DMS114 treated with DMSO at 0.1 percent for 48 hours (cell line): ENCODE data around the gene CCDC127.

ENCODE experiments used
- DNase-seq: peaks from one replicate; lab custom pipeline; 2025; ENCODE audit not compliant: unreplicated experiment; lab: John Stamatoyannopoulos, UW

CCDC127 gene

DNA sequence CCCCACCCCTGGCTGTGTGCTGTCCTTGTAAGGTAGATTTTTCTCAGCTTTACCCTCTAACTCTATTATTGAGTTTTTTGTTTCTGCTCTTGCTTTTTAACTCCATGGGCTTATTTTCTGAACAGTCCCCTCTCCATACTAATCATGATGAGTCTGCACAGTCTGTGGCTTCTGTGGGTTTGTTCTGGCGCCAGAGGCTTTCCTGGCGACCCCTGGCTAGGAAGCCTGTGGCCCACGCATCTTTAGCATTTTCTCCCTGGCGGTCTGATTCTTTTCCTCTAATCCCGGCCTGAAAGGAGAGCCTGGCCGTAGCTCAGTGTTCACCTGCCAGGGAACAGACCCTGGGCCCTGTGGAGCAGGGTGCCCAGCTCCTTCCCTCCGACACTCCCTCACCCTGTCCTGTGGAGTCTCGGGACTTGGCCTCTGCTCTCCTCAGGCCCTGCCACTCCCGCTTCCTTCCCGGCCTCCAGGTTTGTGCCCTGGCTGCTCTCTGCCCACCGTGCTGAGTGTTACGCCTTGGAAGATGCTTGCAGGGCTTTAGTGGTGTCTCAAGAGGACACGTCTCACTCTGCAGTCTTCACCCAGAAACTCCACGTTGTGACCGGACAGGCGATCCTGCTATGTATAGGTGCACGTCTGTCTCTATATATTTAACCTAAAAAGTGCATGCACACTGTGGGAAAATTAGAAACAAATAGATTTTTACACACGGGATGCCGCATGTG is 58.3 kb downstream of the CCDC127 start:
- no peak for DNase-seq

DNA sequence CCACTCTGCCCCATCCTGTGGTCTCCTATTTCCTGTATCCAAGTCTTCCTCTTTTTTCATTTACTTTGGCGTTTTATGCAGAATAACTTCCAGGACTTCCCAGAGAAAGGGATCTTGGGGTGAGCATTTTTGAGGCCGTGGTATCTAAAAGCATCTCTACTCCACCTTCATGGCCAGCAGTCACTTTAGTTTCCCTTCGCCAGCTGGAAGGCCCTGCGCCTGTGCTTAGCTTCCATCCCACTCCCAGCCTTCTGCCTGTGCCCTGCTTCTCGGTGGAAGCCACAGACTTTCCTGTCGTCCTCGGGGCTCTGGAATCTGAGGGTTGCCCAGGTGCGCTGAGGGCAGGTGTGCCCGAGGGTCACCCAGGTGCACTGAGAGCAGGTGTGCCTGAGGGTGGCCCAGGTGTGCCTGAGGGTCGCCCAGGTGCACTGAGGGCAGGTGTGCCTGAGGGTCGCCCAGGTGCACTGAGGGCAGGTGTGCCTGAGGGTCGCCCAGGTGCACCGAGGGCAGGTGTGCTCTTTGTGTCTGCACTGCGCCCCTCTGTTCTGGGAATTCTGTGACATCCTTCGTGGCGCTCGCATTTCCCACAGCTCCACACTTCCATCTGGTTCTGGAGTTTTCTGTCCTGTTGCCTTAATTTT is 59.0 kb downstream of the CCDC127 start:
- no peak for DNase-seq

DNA sequence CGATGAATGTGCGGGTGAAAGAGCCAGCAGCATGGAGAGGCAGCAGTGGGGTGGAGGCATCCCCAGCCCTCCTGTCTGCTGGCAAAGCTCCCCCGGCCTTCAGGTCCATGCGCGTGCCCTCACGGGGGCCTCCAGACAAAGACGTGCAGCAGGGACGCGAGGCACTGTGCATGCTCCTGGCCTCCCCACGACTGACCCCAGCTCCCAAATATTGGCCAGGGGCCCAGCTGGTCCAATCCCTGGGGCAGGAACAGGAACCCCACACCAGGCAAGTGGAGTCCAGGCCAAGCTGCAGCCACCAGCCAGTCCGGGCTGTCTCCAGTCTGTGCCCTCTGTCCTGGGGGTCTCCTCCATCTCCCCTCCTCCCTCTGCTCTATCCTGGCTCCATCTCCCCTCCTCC is 60.2 kb downstream of the CCDC127 start:
- DNase-seq, result no peak

GRCh38 chr5:157126-157715 is 60.7 kb downstream of the CCDC127 start:
- DNase-seq, result no peak

GRCh38 chr5:156411-157072 is 61.4 kb downstream of the CCDC127 start:
- no peak for DNase-seq

DNA sequence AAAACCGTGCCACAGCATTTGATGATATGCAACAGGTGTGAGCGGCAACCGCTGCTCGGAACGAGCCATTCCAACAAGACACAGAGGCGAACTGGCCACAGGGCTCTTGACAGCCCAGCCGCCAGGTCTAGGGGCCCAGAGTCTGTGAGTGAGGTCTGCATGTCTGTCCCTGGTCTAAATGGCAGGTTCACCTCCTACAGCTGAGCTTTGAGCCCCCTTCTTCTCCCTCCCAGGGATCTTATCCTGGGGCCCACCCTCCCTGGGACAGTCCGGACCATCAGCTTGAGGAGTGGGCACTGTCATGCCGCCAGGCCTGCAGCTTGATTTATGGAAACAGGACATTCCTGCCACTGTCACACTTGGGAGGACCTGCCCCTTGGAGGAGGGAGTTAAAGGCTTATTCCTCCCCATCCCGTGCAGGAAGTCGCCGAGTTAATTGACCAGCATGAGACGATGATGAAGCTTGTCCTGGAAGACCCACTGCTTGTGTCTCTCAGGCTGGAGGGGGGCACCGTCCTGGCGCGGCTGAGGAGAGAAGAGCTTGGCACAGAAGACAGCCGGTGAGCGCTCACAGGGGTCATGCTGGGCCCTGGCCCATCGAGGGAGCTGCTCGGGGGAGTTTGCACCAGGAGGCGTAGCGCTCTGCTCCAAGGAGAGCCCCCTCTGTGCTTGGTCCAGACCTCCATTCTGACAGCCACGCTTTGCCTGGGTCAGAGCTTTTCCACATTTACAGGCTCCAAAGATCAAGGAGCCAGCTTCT is 62.1 kb downstream of the CCDC127 start:
- DNase-seq, result no peak

DNA sequence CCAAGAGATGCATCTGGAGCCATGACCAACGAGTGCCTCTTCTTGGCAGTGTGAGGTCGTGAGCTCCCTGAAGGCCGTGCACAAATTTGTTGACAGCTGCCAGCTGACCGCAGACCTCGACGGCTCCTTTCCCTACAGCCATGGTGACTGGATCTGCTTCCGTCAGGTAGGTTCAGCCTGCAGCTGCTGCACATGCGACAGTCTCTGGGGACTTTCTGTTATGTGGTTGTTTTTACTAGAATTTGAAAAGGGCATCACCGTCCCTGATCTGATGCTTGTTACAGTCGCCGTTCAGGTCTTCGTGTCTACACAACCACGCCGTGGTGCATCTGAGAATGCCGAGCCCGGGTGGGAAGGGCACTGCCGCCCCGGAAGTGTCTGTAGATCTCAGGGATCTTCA is 63.1 kb downstream of the CCDC127 start:
- no peak for DNase-seq

GRCh38 chr5:154236-154635 is 63.7 kb downstream of the CCDC127 start:
- no peak for DNase-seq

DNA sequence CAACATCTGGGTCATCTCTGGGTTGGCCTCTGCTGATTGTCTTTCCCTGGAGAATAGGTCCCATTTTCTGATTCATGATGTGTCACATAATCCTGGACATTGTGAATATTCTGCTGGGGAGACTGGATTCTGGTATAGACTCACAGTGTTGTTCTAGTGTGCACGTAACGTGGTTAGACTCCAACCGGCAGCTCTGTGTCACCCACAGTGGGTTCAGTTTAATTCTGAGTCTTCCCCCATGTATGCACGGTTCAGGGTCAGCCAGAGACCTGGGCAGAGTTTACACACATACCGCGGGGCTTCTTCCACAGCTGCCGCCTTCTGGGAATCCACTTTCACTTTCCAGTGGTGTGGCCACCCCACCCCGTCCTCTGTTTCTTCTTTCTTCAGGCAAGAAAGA is 64.7 kb downstream of the CCDC127 start:
- DNase-seq, result no peak

DNA sequence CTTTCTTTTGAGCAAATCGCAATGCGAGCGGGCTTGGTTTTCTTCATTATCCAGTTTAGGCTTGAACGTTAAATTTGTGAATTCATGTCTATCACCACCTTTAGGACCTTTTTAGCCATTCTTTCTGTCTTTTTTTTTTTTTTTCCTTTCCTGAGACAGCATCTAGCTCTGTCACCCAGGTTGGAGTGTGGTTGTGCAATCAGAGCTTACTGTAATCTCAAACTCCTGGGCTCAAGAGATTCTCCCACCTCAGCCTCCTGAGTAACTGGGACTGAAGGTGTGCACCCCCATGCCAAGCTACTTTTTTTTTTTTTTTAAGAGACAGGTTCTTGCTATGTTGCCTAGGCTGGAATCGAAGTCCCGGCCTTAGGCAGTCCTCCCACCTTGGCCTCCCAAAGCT is 65.9 kb downstream of the CCDC127 start:
- DNase-seq, result no peak

DNA sequence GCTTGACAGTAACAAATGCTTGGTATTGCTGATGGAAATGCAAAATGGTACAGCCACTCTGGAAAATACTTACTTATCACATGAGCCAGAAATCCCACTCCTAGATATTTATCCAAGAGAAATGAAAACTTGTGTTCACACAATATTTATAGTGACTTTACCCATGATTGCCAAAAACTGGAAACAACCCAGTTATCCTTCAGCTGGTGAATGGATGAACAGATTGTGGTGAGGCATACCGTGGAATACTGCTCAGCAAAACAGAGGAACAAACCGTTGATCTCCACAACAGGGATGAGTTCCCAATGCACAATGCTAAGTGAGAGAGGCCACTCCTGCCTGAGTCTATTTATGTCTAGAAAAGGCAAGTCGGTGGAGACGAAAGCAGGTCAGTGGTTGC is 67.2 kb downstream of the CCDC127 start:
- DNase-seq, result no peak

- no peak for DNase-seq
These were observed 68.0 kb downstream of the CCDC127 start for GRCh38 chr5:149745-150485.

DNA sequence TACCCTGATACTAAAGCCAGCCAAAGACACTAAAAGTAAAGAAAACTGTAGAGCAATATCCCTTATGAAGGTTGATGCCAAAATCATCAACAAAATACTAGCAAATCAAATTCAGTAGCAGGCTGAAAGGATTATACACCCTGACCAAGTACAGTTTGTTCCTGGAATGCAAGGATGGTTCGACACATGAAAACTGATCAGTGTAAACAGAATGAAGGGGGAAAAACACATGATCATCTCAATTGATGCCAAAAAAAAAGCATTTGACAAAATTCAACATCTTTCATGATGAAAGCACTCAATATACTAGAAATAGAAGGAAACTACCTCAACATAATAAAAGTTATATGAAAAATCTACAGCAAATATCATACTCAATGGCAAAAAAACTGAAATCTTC is 70.2 kb downstream of the CCDC127 start:
- DNase-seq, result no peak
